ENCODE measurements around the gene HS1BP3. TPM values are rescaled to one million over a fixed set of nuclear protein-coding genes. Genes with fewer than 3 reads are reported as not detected.
A peak's percentile ranks its signal among the peaks of the same experiment; 100 is the strongest.

Gene HS1BP3
- total RNA-seq, 4 donors from 2014 or later, result 16.6 to 26.9 (median 19.4) TPM

GRCh38 chr2:20643060-20643459 lies 7.8 kb downstream of the HS1BP3 start:
- peaks cover 0 to 23% of the 10 kb centered on the region in 2 donors for H3K36me3 ChIP-seq
- no peaks in the 10 kb centered on the region for H3K9me3 ChIP-seq
- no peak for TF ChIP-seq CTCF (IDR thresholded peaks at IDR 0.05 in 4 of 5, conservative IDR thresholded peaks at IDR 0.05 in 1 of 5)
- no peak for TF ChIP-seq POLR2A (IDR thresholded peaks at IDR 0.05)
- intact Hi-C loops (cut with DNase I; ENCODE audit: low total_unique reads), result loop anchor here (5.0 kb wide), 1 partner anchor 246 kb away; no protein-coding TSS in a partner anchor
- H3K4me3 ChIP-seq, result no peak overlapping the region
- no peak for ATAC-seq
- in situ Hi-C loops (cut with MboI; ENCODE audit: low sequenced_read_pairs in 4 of 4), result loop anchor here in 3 of 4 donors (5.0 to 25.0 kb wide), 3 partner anchors 201 to 581 kb away; partner anchors contain the start of genes LAPTM4A (in 1 of the 3) and PUM2 (in 1 of the 3)
- H3K27ac ChIP-seq, result no peak overlapping the region
- no peak for DNase-seq
- H3K27me3 ChIP-seq, result no peaks in the 10 kb centered on the region
- H3K4me1 ChIP-seq, result peaks cover 0 to 14% of the 10 kb centered on the region in 2 donors

GRCh38 chr2:20642055-20642971 lies 8.6 kb downstream of the HS1BP3 start:
- peaks cover 0 to 14% of the 10 kb centered on the region in 2 donors for H3K4me1 ChIP-seq
- peak; percentile 84 to 89 for ATAC-seq
- peaks cover 0 to 30% of the 10 kb centered on the region in 2 donors for H3K36me3 ChIP-seq
- H3K9me3 ChIP-seq, result no peaks in the 10 kb centered on the region
- TF ChIP-seq CTCF (IDR thresholded peaks at IDR 0.05 in 4 of 5, conservative IDR thresholded peaks at IDR 0.05 in 1 of 5) (peak; percentile 88 to 99 (median 97)), POLR2A (IDR thresholded peaks at IDR 0.05) (no peak)
- peak; percentile 56 to 75 for DNase-seq
- no peaks in the 10 kb centered on the region for H3K27me3 ChIP-seq
- no peak overlapping the region for H3K4me3 ChIP-seq
- intact Hi-C loops (cut with DNase I; ENCODE audit: low total_unique reads) (loop anchor here (1.0 to 5.0 kb wide), 3 partner anchors 199 to 263 kb away; no protein-coding TSS in a partner anchor), in situ Hi-C loops (cut with MboI; ENCODE audit: low sequenced_read_pairs in 4 of 4) (loop anchor here in 3 of 4 donors (5.0 to 25.0 kb wide), 3 partner anchors 200 to 580 kb away; partner anchors contain the start of genes LAPTM4A (in 1 of the 3) and PUM2 (in 1 of the 3))
- peak overlapping the region in 3 of 4 donors; percentile 29 to 52 (median 42) for H3K27ac ChIP-seq

GRCh38 chr2:20641123-20641985 lies 9.5 kb downstream of the HS1BP3 start:
- Histone ChIP-seq H3K9me3 (no peaks in the 10 kb centered on the region), H3K27ac (peak overlapping the region in 3 of 4 donors; percentile 29 to 52 (median 42)), H3K4me3 (no peak overlapping the region), H3K36me3 (peaks cover 0 to 32% of the 10 kb centered on the region in 2 donors), H3K27me3 (no peaks in the 10 kb centered on the region), H3K4me1 (peaks cover 0 to 14% of the 10 kb centered on the region in 2 donors)
- TF ChIP-seq CTCF (IDR thresholded peaks at IDR 0.05 in 4 of 5, conservative IDR thresholded peaks at IDR 0.05 in 1 of 5) (no peak), POLR2A (IDR thresholded peaks at IDR 0.05) (no peak)
- intact Hi-C loops (cut with DNase I; ENCODE audit: low total_unique reads) (loop anchor here (5.0 kb wide), 1 partner anchor 244 kb away; no protein-coding TSS in a partner anchor), in situ Hi-C loops (cut with MboI; ENCODE audit: low sequenced_read_pairs in 4 of 4) (loop anchor here in 3 of 4 donors (5.0 to 25.0 kb wide), 3 partner anchors 199 to 579 kb away; partner anchors contain the start of genes LAPTM4A (in 1 of the 3) and PUM2 (in 1 of the 3))
- ATAC-seq, result peak; percentile 36 to 58
- DNase-seq, result peak in 1 of 2 donors; percentile 67

All from gastrocnemius medialis (tissue), 4 donors.